ENCODE results near the gene ABI3BP. TPM values are rescaled to one million over a fixed set of nuclear protein-coding genes. Genes with fewer than 3 reads are reported as not detected.

ABI3BP gene
- polyA plus RNA-seq, 1 of the 3 experiments (the other 2 are of a cell fraction) = 8.4 TPM

DNA sequence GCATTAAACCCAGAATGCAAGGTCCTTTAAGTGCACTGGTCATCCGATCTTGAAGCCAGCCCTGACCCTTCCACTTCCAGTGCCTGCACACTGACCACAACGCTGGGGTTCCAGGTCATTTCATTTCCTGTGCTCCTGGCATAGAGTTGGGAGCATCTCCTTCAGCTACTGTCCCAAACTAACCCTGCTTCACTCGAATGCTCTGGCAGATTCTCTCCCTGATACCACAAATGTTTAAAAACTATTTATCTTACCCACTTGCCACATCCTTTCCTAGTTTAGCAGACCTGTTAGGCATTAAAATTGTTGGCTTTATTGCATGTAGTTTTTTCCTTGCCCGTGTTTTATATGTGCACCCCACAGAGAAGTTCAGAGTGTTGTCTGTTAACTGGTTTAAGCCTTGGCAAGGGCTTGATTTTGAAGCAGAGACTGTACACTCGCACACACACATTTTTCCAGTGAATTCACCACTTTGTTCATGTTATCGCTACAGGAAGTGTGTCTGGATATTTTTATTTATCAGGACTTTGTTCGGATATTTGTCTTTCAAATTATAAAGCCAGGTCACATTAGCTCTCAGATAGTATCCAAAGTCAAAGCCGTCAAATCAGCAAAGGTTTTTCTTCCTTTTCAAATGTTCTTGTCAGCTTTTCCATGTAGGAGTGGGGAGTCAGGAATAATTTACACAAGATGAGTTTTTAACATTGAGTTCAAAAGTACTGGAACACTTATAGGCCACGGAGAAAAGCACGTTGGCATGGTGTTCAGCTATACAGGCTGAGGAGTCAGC, 77.3 kb downstream of the ABI3BP start:
- DNase-seq = peak; percentile 10
- H3K4me1 ChIP-seq (ENCODE audit: control insufficient read depth in 1 of 2, insufficient read depth in 2 of 2, low read depth in 1 of 2, low read length in 1 of 2) = peaks cover 0 to 9% of the 10 kb centered on the region in 2 experiments; a peak in 2 of 4 replicates
- H3F3A ChIP-seq (replicated peaks; ENCODE audit: insufficient read depth) = no peaks in the 10 kb centered on the region
- no peaks in the 10 kb centered on the region for H3K36me3 ChIP-seq (replicated peaks in 1 of 2; ENCODE audit: control insufficient read depth in 1 of 2, insufficient read depth in 2 of 2, low read length in 1 of 2)
- no peaks in the 10 kb centered on the region for H3K9me3 ChIP-seq
- ChIA-PET CTCF (interaction anchor here (1.3 kb wide), 1 partner anchor 15 kb away, joined by 3 read pairs; no protein-coding TSS in a partner anchor), POLR2A (no interaction called here)
- no peak overlapping the region for H3K4me2 ChIP-seq
- no peak overlapping the region for H3K4me3 ChIP-seq (ENCODE audit: low read depth in 2 of 2, low read length in 1 of 2)
- H2AFZ ChIP-seq (ENCODE audit: low read depth) = no peak overlapping the region
- TF ChIP-seq FOXJ3 (CRISPR knock-in tag; IDR thresholded peaks at IDR 0.05) (no peak), TAF1 (IDR thresholded peaks at IDR 0.05; ENCODE audit: borderline replicate concordance, low read depth, low read length) (no peak), POLR2AphosphoS5 (IDR thresholded peaks at IDR 0.05; ENCODE audit: low read depth, low read length) (no peak), MXI1 (IDR thresholded peaks at IDR 0.05; ENCODE audit: low read depth, low read length) (no peak), GABPA (IDR thresholded peaks at IDR 0.05; ENCODE audit: low read depth) (no peak), MEF2A (IDR thresholded peaks at IDR 0.05; ENCODE audit: borderline replicate concordance, low read depth) (no peak), RCOR1 (IDR thresholded peaks at IDR 0.05; ENCODE audit: low read length) (no peak), FOSL2 (IDR thresholded peaks at IDR 0.05; ENCODE audit: borderline replicate concordance, low read depth) (no peak), SIN3A (IDR thresholded peaks at IDR 0.05; ENCODE audit: borderline replicate concordance, low read depth, low read length) (no peak), RAD21 (IDR thresholded peaks at IDR 0.05; ENCODE audit: low read length) (no peak), ELF1 (IDR thresholded peaks at IDR 0.05) (no peak), CHD2 (IDR thresholded peaks at IDR 0.05; ENCODE audit: low read length, partially characterized antibody) (no peak), FOXM1 (IDR thresholded peaks at IDR 0.05; ENCODE audit: low read depth) (no peak), EZH2phosphoT487 (IDR thresholded peaks at IDR 0.05; ENCODE audit: borderline replicate concordance, low read depth) (no peak), RXRA (IDR thresholded peaks at IDR 0.05; ENCODE audit: borderline replicate concordance, low read depth) (no peak)
- TF ChIP-seq, protein P1, sequence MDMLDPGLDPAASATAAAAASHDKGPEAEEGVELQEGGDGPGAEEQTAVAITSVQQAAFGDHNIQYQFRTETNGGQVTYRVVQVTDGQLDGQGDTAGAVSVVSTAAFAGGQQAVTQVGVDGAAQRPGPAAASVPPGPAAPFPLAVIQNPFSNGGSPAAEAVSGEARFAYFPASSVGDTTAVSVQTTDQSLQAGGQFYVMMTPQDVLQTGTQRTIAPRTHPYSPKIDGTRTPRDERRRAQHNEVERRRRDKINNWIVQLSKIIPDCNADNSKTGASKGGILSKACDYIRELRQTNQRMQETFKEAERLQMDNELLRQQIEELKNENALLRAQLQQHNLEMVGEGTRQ (IDR thresholded peaks at IDR 0.05; ENCODE audit: borderline replicate concordance, low read depth, low read length) = no peak
- TF ChIP-seq, protein P2, sequence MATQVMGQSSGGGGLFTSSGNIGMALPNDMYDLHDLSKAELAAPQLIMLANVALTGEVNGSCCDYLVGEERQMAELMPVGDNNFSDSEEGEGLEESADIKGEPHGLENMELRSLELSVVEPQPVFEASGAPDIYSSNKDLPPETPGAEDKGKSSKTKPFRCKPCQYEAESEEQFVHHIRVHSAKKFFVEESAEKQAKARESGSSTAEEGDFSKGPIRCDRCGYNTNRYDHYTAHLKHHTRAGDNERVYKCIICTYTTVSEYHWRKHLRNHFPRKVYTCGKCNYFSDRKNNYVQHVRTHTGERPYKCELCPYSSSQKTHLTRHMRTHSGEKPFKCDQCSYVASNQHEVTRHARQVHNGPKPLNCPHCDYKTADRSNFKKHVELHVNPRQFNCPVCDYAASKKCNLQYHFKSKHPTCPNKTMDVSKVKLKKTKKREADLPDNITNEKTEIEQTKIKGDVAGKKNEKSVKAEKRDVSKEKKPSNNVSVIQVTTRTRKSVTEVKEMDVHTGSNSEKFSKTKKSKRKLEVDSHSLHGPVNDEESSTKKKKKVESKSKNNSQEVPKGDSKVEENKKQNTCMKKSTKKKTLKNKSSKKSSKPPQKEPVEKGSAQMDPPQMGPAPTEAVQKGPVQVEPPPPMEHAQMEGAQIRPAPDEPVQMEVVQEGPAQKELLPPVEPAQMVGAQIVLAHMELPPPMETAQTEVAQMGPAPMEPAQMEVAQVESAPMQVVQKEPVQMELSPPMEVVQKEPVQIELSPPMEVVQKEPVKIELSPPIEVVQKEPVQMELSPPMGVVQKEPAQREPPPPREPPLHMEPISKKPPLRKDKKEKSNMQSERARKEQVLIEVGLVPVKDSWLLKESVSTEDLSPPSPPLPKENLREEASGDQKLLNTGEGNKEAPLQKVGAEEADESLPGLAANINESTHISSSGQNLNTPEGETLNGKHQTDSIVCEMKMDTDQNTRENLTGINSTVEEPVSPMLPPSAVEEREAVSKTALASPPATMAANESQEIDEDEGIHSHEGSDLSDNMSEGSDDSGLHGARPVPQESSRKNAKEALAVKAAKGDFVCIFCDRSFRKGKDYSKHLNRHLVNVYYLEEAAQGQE (IDR thresholded peaks at IDR 0.05; ENCODE audit: low read depth, low read length) = no peak
- TF ChIP-seq, protein P3, sequence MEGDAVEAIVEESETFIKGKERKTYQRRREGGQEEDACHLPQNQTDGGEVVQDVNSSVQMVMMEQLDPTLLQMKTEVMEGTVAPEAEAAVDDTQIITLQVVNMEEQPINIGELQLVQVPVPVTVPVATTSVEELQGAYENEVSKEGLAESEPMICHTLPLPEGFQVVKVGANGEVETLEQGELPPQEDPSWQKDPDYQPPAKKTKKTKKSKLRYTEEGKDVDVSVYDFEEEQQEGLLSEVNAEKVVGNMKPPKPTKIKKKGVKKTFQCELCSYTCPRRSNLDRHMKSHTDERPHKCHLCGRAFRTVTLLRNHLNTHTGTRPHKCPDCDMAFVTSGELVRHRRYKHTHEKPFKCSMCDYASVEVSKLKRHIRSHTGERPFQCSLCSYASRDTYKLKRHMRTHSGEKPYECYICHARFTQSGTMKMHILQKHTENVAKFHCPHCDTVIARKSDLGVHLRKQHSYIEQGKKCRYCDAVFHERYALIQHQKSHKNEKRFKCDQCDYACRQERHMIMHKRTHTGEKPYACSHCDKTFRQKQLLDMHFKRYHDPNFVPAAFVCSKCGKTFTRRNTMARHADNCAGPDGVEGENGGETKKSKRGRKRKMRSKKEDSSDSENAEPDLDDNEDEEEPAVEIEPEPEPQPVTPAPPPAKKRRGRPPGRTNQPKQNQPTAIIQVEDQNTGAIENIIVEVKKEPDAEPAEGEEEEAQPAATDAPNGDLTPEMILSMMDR (IDR thresholded peaks at IDR 0.05) = no peak
- no peaks in the 10 kb centered on the region for H3K27me3 ChIP-seq (ENCODE audit: insufficient read depth)
- H4K20me1 ChIP-seq (ENCODE audit: insufficient read depth) = no peaks in the 10 kb centered on the region
- WGBS (ENCODE audit: low lambda C conversion rate) = 58% methylated on average over 9 of the region's 10 CpGs
- no peaks in the 10 kb centered on the region for H3K9me2 ChIP-seq
- peak overlapping the region in 1 of 2 experiments; percentile 39; a peak in 1 of 4 replicates for H3K27ac ChIP-seq (ENCODE audit: low read depth in 2 of 2, low read length in 1 of 2)
- no peak overlapping the region for H3K9ac ChIP-seq
- no peaks in the 10 kb centered on the region for H3K79me2 ChIP-seq (ENCODE audit: insufficient read depth)
